Heart left ventricle (tissue), 16 donors: ENCODE measurements around the gene ARL8B. TPM values are rescaled to one million over a fixed set of nuclear protein-coding genes. Genes with fewer than 3 reads are reported as not detected.

Source experiments
- ATAC-seq, 4 donors: fragments of 200-7000 bp; cut with Tn5 transposase; one replicate each; pipeline ENCODE4 v1.9.1; 2020 to 2022; ENCODE audit warnings: moderate library complexity in 4 of 4, mild to moderate bottlenecking in 3 of 4, moderate number of reproducible peaks in 1 of 4
- DNase-seq, 5 donors: peaks; one replicate each; pipeline ENCODE4 v3.0.0-alpha.2; 2020
- H3K27ac ChIP-seq, 12 donors: fragments of 200-600 bp; sonication (generic) in 4 of 12; one replicate each; pipeline versions ENCODE4 v1.5.0 to v1.8.0; 2016 to 2022; ENCODE audit warnings: mild to moderate bottlenecking in 2 of 12
- H3K27me3 ChIP-seq, 9 donors: fragments of 200-600 bp; sonication (generic) in 2 of 9; one replicate each; pipeline versions ENCODE4 v1.5.1 to v1.8.0; 2016 to 2022; ENCODE audit warnings: mild to moderate bottlenecking in 3 of 9
- H3K36me3 ChIP-seq, 9 donors: fragments of 200-600 bp; sonication (generic) in 2 of 9; one replicate each; pipeline versions ENCODE4 v1.5.0 to v1.8.0; 2018 to 2022; ENCODE audit warnings: mild to moderate bottlenecking in 2 of 9
- H3K4me1 ChIP-seq, 12 donors: fragments of 200-600 bp; sonication (generic) in 4 of 12; one replicate each; pipeline versions ENCODE4 v1.5.0 to v1.8.0; 2016 to 2022; ENCODE audit warnings: mild to moderate bottlenecking in 3 of 12
- H3K4me3 ChIP-seq, 12 donors: fragments of 200-600 bp; sonication (generic) in 4 of 12; one replicate each; pipeline versions ENCODE4 v1.5.0 to v1.8.0; 2017 to 2022; ENCODE audit warnings: mild to moderate bottlenecking in 9 of 12, moderate library complexity in 4 of 12
- H3K9me3 ChIP-seq, 12 donors: fragments of 200-600 bp; sonication (generic) in 4 of 12; one replicate each; pipeline versions ENCODE4 v1.5.0 to v1.8.0; 2016 to 2022; ENCODE audit warnings: mild to moderate bottlenecking in 1 of 12
- CTCF ChIP-seq, 12 donors: fragments of 200-600 bp; sonication (generic) in 4 of 12; IDR thresholded peaks; one replicate each; pipeline versions ENCODE4 v1.5.0 to v1.8.0; 2018 to 2022; ENCODE audit warnings: antibody characterized with exemption in 12 of 12, mild to moderate bottlenecking in 5 of 12
- POLR2A ChIP-seq, 2 donors: fragments of 450-650 bp; IDR thresholded peaks; one replicate each; pipeline ENCODE4 v1.6.1; 2017; ENCODE audit warnings: antibody characterized with exemption in 2 of 2, mild to moderate bottlenecking in 2 of 2, moderate library complexity in 2 of 2
- WGBS, 4 donors: extraction: QIAGEN DNeasy Blood & Tissue Kit in 2 of 4; methylation state at CpG; one replicate each; pipeline versions ENCODE4 v1.1.5 to v1.1.7; 2013 to 2018; 5-methylcytosine and 5-hydroxymethylcytosine counted together
- intact Hi-C, 10 donors: fragments of 100-400 bp; cut with DNase I; formaldehyde crosslinking; loops; one replicate each; pipeline versions ENCODE4 v1.11.1 to v1.14.2; 2022
- long read RNA-seq, 3 donors: library from polyadenylated mRNA; unstranded; transcript quantifications; one replicate each; pipeline ENCODE4 v2.0.0, GENCODE V29; 2020 to 2021
- polyA plus RNA-seq, 2 donors: library from polyadenylated mRNA; stranded (reverse); fragments of 200-250 nt; gene quantifications; one replicate each; pipeline ENCODE4 v1.2.3, GENCODE V29; 2013
- total RNA-seq, 9 donors: library from RNA; depleted of rRNA in 2 of 9; stranded (reverse); fragments of >200 nt in 2 of 9; fragmentation: NEBNext Ultra II Directional in 3 of 9; extraction: Animal tissue kit (Norgen Biotek cat#: 25700) in 3 of 9; gene quantifications; one replicate each; pipeline versions ENCODE4 v1.1.0 to v1.2.4, GENCODE V29; 2016 to 2023
- donor health status: ischemic (EF 13 %, LVEDD 7.1; RV severe dilation, severe dysfunction).
- donor health status: healthy with polysubstance abuse.
- donor health status: DM: no; HTN: yes; CAD: no.
- donor health status: DM: no; HTN: no; CAD: no.
- donor health status: ischemic (EF 25% LVEDD 6.9; RV normal size, moderate dysfunction).
- donor health status: ischemic (EF 25% LVEDD 5.7; RV mildly dilated, moderate dysfunction).
- donor health status: healthy.
- donor health status: DM: yes; HTN: yes; CAD: no.
- donor health status: ischemic (EF 35%, LVEDD 5.7; RV mildly dilated, moderate dysfunction).
- donor health status: nonischemic (EF 11% LVEDD 7.7; RV severe dilation, severe dysfunction).
- donor health status: DM: yes; HTN: yes; CAD: no.
- donor health status: PGD.
- donor health status: ischemic (EF 29% LVEDD 5.4; RV normal size, mild dysfunction).
- donor health status: nonischemic (EF 23%, LVEDD 6.1; RV moderate dilation, normal function).

The ARL8B gene
- total RNA-seq: 10 to 100 TPM; 43.5 to 77.1 (median 64.0) TPM
- 100 to 1,000 TPM in 1 of 2 donors, 10 to 100 TPM in 1; 32.9 to 106 TPM for polyA plus RNA-seq
- long read RNA-seq, donor 1, transcript ARL8B-201 (7 exons, 3,005 nt): major isoform, 66 of 73 reads
- long read RNA-seq, donor 1, partial matches to known transcripts: 2 of 73 reads
- long read RNA-seq, donor 1, other reads (novel, unspliced or antisense): 5 of 73 reads
- long read RNA-seq, donor 2, transcript ARL8B-201 (7 exons, 3,005 nt): major isoform, 304 of 332 reads
- long read RNA-seq, donor 2, partial matches to known transcripts: 15 of 332 reads
- long read RNA-seq, donor 2, other reads (novel, unspliced or antisense): 10 of 332 reads
- long read RNA-seq, donor 3, transcript ARL8B-201 (7 exons, 3,005 nt): major isoform, 119 of 126 reads
- long read RNA-seq, donor 3, partial matches to known transcripts: 0 of 126 reads
- long read RNA-seq, donor 3, other reads (novel, unspliced or antisense): 6 of 126 reads

DNA sequence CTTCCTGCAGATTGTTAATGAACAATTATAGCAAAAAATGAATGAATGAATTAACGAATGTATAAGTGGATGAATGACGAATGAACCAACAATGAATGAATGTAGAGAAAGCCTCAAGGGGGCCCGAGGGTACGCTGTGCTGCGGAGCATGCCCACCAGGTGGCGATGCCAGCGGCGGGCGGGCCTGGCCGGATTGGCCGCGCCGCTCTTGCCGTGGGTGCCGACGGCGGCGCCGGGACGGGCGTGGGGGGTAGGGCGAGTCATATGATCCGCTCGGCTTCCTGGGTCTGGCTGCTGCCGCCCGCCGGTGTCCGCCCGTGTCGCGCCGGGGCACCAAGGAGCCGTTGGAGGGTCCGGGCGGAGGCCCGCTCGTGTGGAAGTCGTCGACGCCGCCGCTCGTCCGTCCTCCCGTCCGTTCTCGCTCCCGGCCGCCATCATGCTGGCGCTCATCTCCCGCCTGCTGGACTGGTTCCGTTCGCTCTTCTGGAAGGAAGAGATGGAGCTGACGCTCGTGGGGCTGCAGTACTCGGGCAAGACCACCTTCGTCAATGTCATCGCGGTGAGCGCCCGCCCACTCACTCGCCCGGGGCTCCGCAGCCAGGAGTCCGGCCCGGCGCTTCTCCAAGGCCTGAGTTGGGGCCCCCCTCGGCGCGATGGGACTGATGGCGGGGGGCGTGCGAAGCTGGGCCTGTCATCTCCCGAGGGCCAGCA is at the start of gene ARL8B:
ARL8B (plus strand) TSS at position 263 of the 711 bp plus-strand sequence; CDS start at position 437, 174 bp downstream.
- WGBS, 4 donors: 0 to 1% (median 0%) methylated on average over 35 to 74 of the region's 74 CpGs
- Histone ChIP-seq H3K4me1 (peaks cover 0 to 51% (median 39%) of the 10 kb centered on the region in 12 donors), H3K4me3 (peak within 1 kb of the TSS; percentile 80 to 100 (median 89)), H3K27ac (peak within 1 kb of the TSS; percentile 53 to 96 (median 90)), H3K9me3 (no peaks in the 10 kb centered on the region), H3K36me3 (no peaks in the 10 kb centered on the region), H3K27me3 (no peaks in the 10 kb centered on the region)
- intact Hi-C loops: loop anchor here in 9 of 10 donors (1.0 to 5.0 kb wide), 3 partner anchors 65 kb away; partner anchors contain the start of gene EDEM1 (in 9 of the 9)
- DNase-seq: peak; percentile 91 to 97 (median 92)
- peak; percentile 93 to 100 (median 98) for TF ChIP-seq CTCF (IDR thresholded peaks at IDR 0.05)
- peak in 1 of 2 donors; percentile 57 for TF ChIP-seq POLR2A (IDR thresholded peaks at IDR 0.05)
- ATAC-seq: peak; percentile 97 to 99 (median 98)

GRCh38 chr3:5073374-5074085 is 48.6 kb upstream of the ARL8B start:
- 68 to 78% (median 74%) methylated on average over 4 of the region's 4 CpGs for WGBS, 4 donors
- no peak overlapping the region for H3K27ac ChIP-seq
- ATAC-seq: no peak
- TF ChIP-seq POLR2A (IDR thresholded peaks at IDR 0.05): no peak
- TF ChIP-seq CTCF (IDR thresholded peaks at IDR 0.05): no peak
- no peak for DNase-seq
- intact Hi-C loops: no loop called here
- H3K27me3 ChIP-seq: no peaks in the 10 kb centered on the region
- no peaks in the 10 kb centered on the region for H3K36me3 ChIP-seq
- no peak overlapping the region for H3K4me3 ChIP-seq
- H3K9me3 ChIP-seq: no peaks in the 10 kb centered on the region
- H3K4me1 ChIP-seq: no peaks in the 10 kb centered on the region

GRCh38 chr3:5078151-5078550 is 43.9 kb upstream of the ARL8B start:
- intact Hi-C loops: no loop called here
- TF ChIP-seq POLR2A (IDR thresholded peaks at IDR 0.05): no peak
- no peak for TF ChIP-seq CTCF (IDR thresholded peaks at IDR 0.05)
- WGBS, 4 donors: 89 to 93% (median 91%) methylated on average over 4 of the region's 4 CpGs
- H3K27ac ChIP-seq: no peak overlapping the region
- ATAC-seq: no peak
- DNase-seq: no peak
- no peak overlapping the region for H3K4me3 ChIP-seq
- no peaks in the 10 kb centered on the region for H3K9me3 ChIP-seq
- H3K36me3 ChIP-seq: no peaks in the 10 kb centered on the region
- H3K4me1 ChIP-seq: no peaks in the 10 kb centered on the region
- H3K27me3 ChIP-seq: no peaks in the 10 kb centered on the region
